Measurements from ENCODE around the gene USP13. TPM values are rescaled to one million over a fixed set of nuclear protein-coding genes. Genes with fewer than 3 reads are reported as not detected.

Gene USP13
- total RNA-seq, 2 experiments from 2014 or later = 4.3 to 4.8 TPM

- Histone ChIP-seq H3K4me3 (ENCODE audit: low read length) (peak overlapping the region; percentile 94), H3K27ac (ENCODE audit: low read depth in 1 of 2, low read length in 2 of 2) (no peak overlapping the region), H3K27me3 (ENCODE audit: control insufficient read depth in 1 of 2, insufficient read depth in 2 of 2, low read length in 2 of 2) (no peaks in the 10 kb centered on the region), H3K36me3 (ENCODE audit: insufficient read depth, low read length) (no peaks in the 10 kb centered on the region), H3K9me3 (ENCODE audit: control insufficient read depth in 1 of 2, insufficient read depth in 1 of 2, low read length in 2 of 2) (peaks cover 0 to 5% of the 10 kb centered on the region in 2 experiments), H3K4me1 (ENCODE audit: insufficient read depth, low read length) (peaks cover 22% of the 10 kb centered on the region)
- H3K36me3 Mint-ChIP-seq (ENCODE audit: low read depth) = peaks cover 8% of the 10 kb centered on the region
- H3K27ac Mint-ChIP-seq = peak overlapping the region; percentile 47
- DNase-seq (peak in 2 of 14 experiments; percentile 15 to 22), ATAC-seq (ENCODE audit: poor library complexity) (no peak)
- no peaks in the 10 kb centered on the region for H3K9me3 Mint-ChIP-seq
- peak overlapping the region; percentile 76 for H3K4me3 Mint-ChIP-seq
- H3K4me1 Mint-ChIP-seq (ENCODE audit: low read depth) = peaks cover 42% of the 10 kb centered on the region
- ChIA-PET POLR2A (interaction anchor here (0.9 to 2.5 kb wide), 5 partner anchors 10 to 950 kb away, joined by 3 to 19 read pairs (median 12); partner anchors contain the start of genes ACTL6A, MRPL47, NDUFB5 and PIK3CA), CTCF (no interaction called here)
- TF ChIP-seq, protein P1, sequence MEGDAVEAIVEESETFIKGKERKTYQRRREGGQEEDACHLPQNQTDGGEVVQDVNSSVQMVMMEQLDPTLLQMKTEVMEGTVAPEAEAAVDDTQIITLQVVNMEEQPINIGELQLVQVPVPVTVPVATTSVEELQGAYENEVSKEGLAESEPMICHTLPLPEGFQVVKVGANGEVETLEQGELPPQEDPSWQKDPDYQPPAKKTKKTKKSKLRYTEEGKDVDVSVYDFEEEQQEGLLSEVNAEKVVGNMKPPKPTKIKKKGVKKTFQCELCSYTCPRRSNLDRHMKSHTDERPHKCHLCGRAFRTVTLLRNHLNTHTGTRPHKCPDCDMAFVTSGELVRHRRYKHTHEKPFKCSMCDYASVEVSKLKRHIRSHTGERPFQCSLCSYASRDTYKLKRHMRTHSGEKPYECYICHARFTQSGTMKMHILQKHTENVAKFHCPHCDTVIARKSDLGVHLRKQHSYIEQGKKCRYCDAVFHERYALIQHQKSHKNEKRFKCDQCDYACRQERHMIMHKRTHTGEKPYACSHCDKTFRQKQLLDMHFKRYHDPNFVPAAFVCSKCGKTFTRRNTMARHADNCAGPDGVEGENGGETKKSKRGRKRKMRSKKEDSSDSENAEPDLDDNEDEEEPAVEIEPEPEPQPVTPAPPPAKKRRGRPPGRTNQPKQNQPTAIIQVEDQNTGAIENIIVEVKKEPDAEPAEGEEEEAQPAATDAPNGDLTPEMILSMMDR (IDR thresholded peaks at IDR 0.05) = no peak
- intact Hi-C loops (cut with DNase I, micrococcal nuclease) = loop anchor here (2.0 to 5.0 kb wide), 3 partner anchors 47 to 950 kb away; partner anchors contain the start of genes MRPL47 (in 1 of the 2), NDUFB5 (in 1 of the 2) and TTC14 (in 1 of the 2)
- no peaks in the 10 kb centered on the region for H3K27me3 Mint-ChIP-seq
Measured at GRCh38 chr3:179651687-179652446, 973 bp upstream of the USP13 start.

- ChIA-PET CTCF (no interaction called here), POLR2A (interaction anchor here (0.6 to 2.5 kb wide), 8 partner anchors 25 to 949 kb away, joined by 3 to 19 read pairs (median 8); partner anchors contain the start of genes ACTL6A, MFN1, MRPL47 and NDUFB5)
- peaks cover 0 to 5% of the 10 kb centered on the region in 2 experiments for H3K9me3 ChIP-seq (ENCODE audit: control insufficient read depth in 1 of 2, insufficient read depth in 1 of 2, low read length in 2 of 2)
- H3K4me1 ChIP-seq (ENCODE audit: insufficient read depth, low read length) = peaks cover 22% of the 10 kb centered on the region
- peak overlapping the region; percentile 47 to 48 for H3K27ac ChIP-seq (ENCODE audit: low read depth in 1 of 2, low read length in 2 of 2)
- peak overlapping the region; percentile 98 for H3K4me3 Mint-ChIP-seq
- intact Hi-C loops (cut with DNase I, micrococcal nuclease) = loop anchor here (2.0 to 5.0 kb wide), 2 partner anchors 48 to 949 kb away; partner anchors contain the start of genes MRPL47 (in 1 of the 2), NDUFB5 (in 1 of the 2) and TTC14 (in 1 of the 2)
- no peaks in the 10 kb centered on the region for H3K9me3 Mint-ChIP-seq
- H3K4me1 Mint-ChIP-seq (ENCODE audit: low read depth) = peaks cover 45% of the 10 kb centered on the region
- DNase-seq (peak; percentile 44 to 82 (median 56)), ATAC-seq (ENCODE audit: poor library complexity) (peak; percentile 64)
- peak overlapping the region; percentile 91 for H3K27ac Mint-ChIP-seq
- H3K27me3 ChIP-seq (ENCODE audit: control insufficient read depth in 1 of 2, insufficient read depth in 2 of 2, low read length in 2 of 2) = no peaks in the 10 kb centered on the region
- H3K4me3 ChIP-seq (ENCODE audit: low read length) = peak overlapping the region; percentile 94
- H3K36me3 Mint-ChIP-seq (ENCODE audit: low read depth) = peaks cover 8% of the 10 kb centered on the region
- H3K27me3 Mint-ChIP-seq = no peaks in the 10 kb centered on the region
- no peaks in the 10 kb centered on the region for H3K36me3 ChIP-seq (ENCODE audit: insufficient read depth, low read length)
- TF ChIP-seq, protein P1 (IDR thresholded peaks at IDR 0.05) = no peak
Measured at GRCh38 chr3:179653096-179653797, 407 bp downstream of the USP13 start.

- Histone ChIP-seq H3K36me3 (ENCODE audit: insufficient read depth, low read length) (no peaks in the 10 kb centered on the region), H3K27ac (ENCODE audit: low read depth in 1 of 2, low read length in 2 of 2) (no peak overlapping the region), H3K9me3 (ENCODE audit: control insufficient read depth in 1 of 2, insufficient read depth in 1 of 2, low read length in 2 of 2) (peaks cover 0 to 2% of the 10 kb centered on the region in 2 experiments), H3K27me3 (ENCODE audit: control insufficient read depth in 1 of 2, insufficient read depth in 2 of 2, low read length in 2 of 2) (no peaks in the 10 kb centered on the region), H3K4me1 (ENCODE audit: insufficient read depth, low read length) (peaks cover 19% of the 10 kb centered on the region), H3K4me3 (ENCODE audit: low read length) (no peak overlapping the region)
- H3K4me3 Mint-ChIP-seq = peak overlapping the region; percentile 98
- POLR2A ChIA-PET = no interaction called here
- ATAC-seq (ENCODE audit: poor library complexity) (no peak), DNase-seq (no peak)
- peaks cover 8% of the 10 kb centered on the region for H3K36me3 Mint-ChIP-seq (ENCODE audit: low read depth)
- no peaks in the 10 kb centered on the region for H3K9me3 Mint-ChIP-seq
- CTCF ChIA-PET = no interaction called here
- H3K4me1 Mint-ChIP-seq (ENCODE audit: low read depth) = peaks cover 49% of the 10 kb centered on the region
- no peaks in the 10 kb centered on the region for H3K27me3 Mint-ChIP-seq
- TF ChIP-seq, protein P1 (IDR thresholded peaks at IDR 0.05) = no peak
- intact Hi-C loops (cut with DNase I, micrococcal nuclease) = no loop called here
- H3K27ac Mint-ChIP-seq = no peak overlapping the region
Measured at GRCh38 chr3:179655236-179655635, 2.4 kb downstream of the USP13 start.

Data from CD4-positive, alpha-beta T cell (primary cell).